GM18502 (cell line): ENCODE results near the gene ESAM.

Experiments
- ATAC-seq: cut with Tn5 transposase; IDR thresholded peaks from one replicate; pipeline ENCODE4 v1.9.1; 2021; ENCODE audit warnings: mild to moderate bottlenecking; ENCODE audit not compliant: unreplicated experiment, poor library complexity

Gene ESAM

DNA sequence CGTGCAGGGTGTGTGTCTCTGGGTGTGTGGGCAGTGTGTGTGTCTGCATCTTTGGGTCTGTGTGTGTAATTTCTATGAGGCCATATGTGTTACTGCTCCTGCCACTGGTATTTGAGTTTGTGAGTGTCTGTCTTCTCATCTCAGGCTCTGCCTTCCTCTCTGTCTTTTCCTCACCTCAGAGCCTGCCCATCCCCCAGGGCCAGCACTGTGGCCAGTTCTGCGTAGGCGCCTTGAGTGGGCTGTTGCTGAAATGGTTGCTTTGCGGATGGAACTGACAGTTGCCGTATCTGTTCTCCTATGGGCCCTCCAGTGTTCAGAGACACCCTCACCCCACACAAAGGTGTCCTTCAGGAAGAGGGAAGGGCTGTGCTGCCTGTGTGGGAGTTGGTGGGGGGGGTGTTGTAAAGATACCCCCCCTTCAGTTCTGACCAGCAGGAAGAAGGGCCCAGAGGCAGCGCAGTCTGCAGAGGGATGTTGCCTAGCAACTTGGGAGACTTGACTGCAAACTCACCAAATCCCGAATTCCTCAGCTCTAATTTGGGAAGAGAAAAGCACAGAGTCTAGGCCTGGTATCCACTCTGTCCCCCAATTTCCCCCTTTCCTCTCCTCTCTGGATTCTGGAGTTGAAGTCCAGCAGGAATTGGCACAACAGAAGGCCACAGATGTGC is 24.3 kb downstream of the ESAM start:
- no peak for ATAC-seq

GRCh38 chr11:124736736-124737135 is 25.4 kb downstream of the ESAM start:
- no peak for ATAC-seq

- ATAC-seq = no peak
These were observed 29.9 kb downstream of the ESAM start for GRCh38 chr11:124732230-124732629.

DNA sequence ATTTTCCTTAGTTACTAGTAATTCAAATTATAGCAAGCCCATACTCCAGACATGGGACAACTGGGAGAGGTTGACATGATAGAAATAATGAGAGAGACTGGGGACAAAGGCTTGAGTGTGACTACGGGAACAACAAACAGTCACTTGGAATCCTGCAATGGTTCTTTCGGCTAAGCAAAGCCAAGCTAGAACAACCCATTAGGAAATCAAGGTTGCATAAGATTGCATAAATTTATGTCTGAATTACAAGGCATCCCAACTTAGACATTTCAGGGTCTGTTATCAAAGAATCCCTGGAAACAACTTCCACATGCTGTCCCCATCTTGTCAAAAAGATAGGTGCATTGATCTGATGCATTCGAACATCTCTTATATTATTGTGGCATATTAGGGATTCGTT is 32.5 kb downstream of the ESAM start:
- ATAC-seq = no peak

GRCh38 chr11:124728134-124728533 is 34.0 kb downstream of the ESAM start:
- ATAC-seq = no peak

DNA sequence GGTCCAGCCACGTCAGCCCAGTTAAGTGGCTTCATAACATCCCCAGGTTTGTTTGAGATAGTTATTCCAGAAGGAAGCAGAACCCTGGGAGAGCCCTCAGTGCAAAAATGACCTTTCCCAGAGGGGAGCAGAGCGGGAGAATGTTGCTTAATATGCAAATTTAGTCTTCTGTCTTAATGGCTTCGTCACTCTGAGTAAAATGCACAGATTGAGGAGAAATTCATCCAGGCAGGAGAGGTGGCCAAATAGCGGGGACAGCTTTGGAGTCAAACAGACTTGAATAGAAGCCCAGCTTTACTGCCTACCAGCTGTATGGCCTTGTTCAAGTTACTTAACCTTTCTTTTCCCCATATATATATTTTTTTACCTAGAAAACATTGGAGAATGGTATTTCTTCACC is 34.6 kb downstream of the ESAM start:
- no peak for ATAC-seq

DNA sequence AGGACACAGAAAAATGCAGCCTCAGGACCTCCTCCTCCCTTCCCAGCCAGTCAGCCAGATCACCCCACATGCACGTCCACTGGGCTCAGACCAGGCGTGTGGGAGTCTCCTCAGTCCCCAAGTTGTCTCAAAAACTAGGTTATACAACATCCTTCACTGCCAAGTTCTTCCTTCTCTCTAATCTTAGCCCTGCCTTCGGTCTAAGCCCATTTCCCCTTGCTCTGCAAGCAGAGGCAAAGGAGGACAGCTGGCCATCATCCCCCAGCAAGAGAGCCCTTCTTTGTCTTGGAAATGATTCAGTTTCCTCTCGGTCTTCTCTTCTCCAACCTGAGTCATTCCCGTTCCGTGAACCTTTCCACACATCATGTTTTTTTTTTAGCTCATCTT is 36.4 kb downstream of the ESAM start:
- no peak for ATAC-seq

GRCh38 chr11:124724979-124725718 is 36.9 kb downstream of the ESAM start:
- ATAC-seq = peak; percentile 85

- no peak for ATAC-seq
These were observed 39.9 kb downstream of the ESAM start for GRCh38 chr11:124722176-124722575.

- no peak for ATAC-seq
These were observed 42.6 kb downstream of the ESAM start for GRCh38 chr11:124719534-124719933.

- ATAC-seq = no peak
These were observed 43.3 kb downstream of the ESAM start for GRCh38 chr11:124718801-124719200.

GRCh38 chr11:124717786-124718651 is 44.1 kb downstream of the ESAM start:
- no peak for ATAC-seq

- peak; percentile 59 for ATAC-seq
These were observed 44.7 kb downstream of the ESAM start for GRCh38 chr11:124717421-124717785.

DNA sequence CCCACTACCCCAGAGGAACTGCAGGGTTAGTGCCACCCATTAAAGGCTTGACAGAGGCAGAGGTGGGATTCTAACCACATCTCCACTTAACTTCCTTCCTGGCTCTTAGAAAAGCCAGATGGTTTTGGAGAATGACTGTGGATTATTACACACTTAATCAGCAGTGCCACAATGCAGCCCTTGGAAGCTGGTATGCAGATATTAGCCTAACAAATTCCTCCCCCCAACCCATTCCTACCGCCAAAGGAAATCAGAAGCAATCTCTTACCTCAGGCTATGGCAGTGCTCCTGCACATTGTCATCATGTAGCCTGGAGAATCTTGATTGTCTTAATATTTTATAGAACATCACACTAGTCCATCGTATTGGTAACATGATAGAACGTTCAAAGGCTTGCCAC is 45.5 kb downstream of the ESAM start:
- ATAC-seq = no peak

- no peak for ATAC-seq
These were observed 49.7 kb downstream of the ESAM start for GRCh38 chr11:124712392-124712791.

- ATAC-seq = no peak
These were observed 54.3 kb downstream of the ESAM start for GRCh38 chr11:124707829-124708228.
